ENCODE measurements around the gene PHKA2.
"Not testable (repeated sequence)": the region's sequence is repeated elsewhere in the genome, so short reads cannot be mapped to it uniquely, and the experiment has no call there.

Gene PHKA2

DNA sequence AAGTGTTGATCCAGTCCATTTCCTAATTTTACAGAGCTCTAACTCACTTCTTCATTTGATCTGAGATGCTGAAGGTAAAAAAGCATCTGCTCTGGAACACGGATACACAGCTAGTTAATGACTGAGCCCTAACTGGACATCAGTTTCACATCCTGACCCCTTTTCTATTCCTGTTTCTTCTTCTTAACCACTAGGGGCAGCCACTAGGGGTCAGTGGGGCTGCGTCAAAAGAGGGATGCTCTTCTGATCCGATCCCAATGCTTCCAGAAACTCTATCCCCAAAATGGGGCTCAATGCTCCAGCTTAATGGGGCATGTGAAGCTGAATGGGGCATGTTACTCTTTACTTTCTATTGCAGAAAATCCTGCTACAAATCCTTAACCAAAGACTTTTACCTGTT, 33.4 kb upstream of the PHKA2 start:
- TF ChIP-seq, protein P1, sequence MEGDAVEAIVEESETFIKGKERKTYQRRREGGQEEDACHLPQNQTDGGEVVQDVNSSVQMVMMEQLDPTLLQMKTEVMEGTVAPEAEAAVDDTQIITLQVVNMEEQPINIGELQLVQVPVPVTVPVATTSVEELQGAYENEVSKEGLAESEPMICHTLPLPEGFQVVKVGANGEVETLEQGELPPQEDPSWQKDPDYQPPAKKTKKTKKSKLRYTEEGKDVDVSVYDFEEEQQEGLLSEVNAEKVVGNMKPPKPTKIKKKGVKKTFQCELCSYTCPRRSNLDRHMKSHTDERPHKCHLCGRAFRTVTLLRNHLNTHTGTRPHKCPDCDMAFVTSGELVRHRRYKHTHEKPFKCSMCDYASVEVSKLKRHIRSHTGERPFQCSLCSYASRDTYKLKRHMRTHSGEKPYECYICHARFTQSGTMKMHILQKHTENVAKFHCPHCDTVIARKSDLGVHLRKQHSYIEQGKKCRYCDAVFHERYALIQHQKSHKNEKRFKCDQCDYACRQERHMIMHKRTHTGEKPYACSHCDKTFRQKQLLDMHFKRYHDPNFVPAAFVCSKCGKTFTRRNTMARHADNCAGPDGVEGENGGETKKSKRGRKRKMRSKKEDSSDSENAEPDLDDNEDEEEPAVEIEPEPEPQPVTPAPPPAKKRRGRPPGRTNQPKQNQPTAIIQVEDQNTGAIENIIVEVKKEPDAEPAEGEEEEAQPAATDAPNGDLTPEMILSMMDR (IDR thresholded peaks at IDR 0.05; ENCODE audit: low read depth, low read length), result peak; percentile 77
- DNase-seq, result peak; percentile 34
- no peak overlapping the region for H3K4me3 ChIP-seq (ENCODE audit: low read depth, low read length)
- no peaks in the 10 kb centered on the region for H3K9me3 ChIP-seq (ENCODE audit: severe bottlenecking)
- H3K27ac ChIP-seq, result no peak overlapping the region
- H3K36me3 ChIP-seq, result no peaks in the 10 kb centered on the region
- H3K27me3 ChIP-seq (ENCODE audit: insufficient read depth, low read depth, severe bottlenecking), result peaks cover 42% of the 10 kb centered on the region

DNA sequence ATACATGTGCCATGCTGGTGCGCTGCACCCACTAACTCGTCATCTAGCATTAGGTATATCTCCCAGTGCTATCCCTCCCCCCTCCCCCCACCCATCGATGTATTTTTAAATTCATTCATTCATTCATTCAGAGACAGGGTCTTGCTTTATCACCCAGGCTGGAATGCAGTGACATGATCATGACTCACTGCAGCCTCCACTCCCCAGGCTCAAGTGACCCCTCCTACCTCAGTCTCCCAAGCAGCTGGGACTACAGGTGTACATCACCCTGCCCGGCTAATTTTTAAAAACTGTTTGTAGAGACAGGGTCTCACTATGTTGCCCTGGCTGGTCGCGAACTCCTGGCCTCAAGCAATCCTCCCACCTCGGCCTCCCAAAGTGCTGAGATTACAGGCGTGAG, 32.7 kb upstream of the PHKA2 start:
- not testable (repeated sequence) for H3K27ac ChIP-seq; H3K9me3 ChIP-seq (ENCODE audit: severe bottlenecking); H3K36me3 ChIP-seq; DNase-seq; H3K4me3 ChIP-seq (ENCODE audit: low read depth, low read length)
- peaks cover 42% of the 10 kb centered on the region for H3K27me3 ChIP-seq (ENCODE audit: insufficient read depth, low read depth, severe bottlenecking)

DNA sequence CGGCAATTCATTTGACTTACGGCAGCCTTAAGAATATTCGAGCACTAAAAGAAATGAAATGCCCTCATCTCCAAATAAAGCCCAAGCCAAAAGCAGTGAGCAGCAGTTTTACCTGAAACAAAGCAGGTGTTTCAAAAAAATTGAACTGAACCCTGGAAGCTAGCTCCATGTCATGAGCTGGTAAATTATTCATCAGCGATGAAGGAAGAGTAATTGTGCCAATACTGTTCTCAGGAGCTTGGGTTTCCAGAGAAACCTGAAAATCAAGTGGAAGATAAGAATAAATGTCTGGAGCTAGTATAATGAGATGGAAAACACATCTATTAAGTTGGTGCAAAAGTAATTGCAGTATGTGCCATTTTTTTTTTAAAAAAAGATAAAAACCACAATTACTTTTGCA, 24.0 kb upstream of the PHKA2 start:
- no peak for DNase-seq

DNA sequence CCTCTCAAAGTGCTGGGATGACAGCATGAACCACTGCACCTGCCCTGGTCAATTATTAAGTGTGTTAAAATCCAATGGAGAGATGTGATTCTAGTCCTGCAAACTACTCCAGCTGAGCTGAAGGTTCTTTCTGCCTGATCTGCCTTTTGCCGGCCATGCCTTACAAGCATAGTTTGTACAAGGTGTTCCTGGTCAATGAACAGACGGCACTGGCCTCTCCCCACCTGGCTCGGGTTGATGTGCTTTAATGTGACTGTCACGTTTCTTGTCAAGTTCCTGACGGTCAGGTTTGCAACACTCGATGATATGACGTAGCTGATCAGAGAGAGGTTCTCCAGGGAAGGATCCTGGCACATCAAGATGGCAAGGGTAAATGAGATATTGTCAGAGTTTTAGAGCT, 23.1 kb upstream of the PHKA2 start:
- H3K27me3 ChIP-seq (ENCODE audit: insufficient read depth, low read depth, severe bottlenecking), result peaks cover 11% of the 10 kb centered on the region
- H3K36me3 ChIP-seq, result no peaks in the 10 kb centered on the region
- TF ChIP-seq, protein P1 (IDR thresholded peaks at IDR 0.05; ENCODE audit: low read depth, low read length), result no peak
- no peak overlapping the region for H3K4me3 ChIP-seq (ENCODE audit: low read depth, low read length)
- H3K9me3 ChIP-seq (ENCODE audit: severe bottlenecking), result no peaks in the 10 kb centered on the region
- no peak overlapping the region for H3K27ac ChIP-seq
- DNase-seq, result no peak

More for the DNA sequence above, 24.0 kb upstream of the PHKA2 start:
- H3K4me3 ChIP-seq (ENCODE audit: low read depth, low read length), result no peak overlapping the region
- TF ChIP-seq, protein P1 (IDR thresholded peaks at IDR 0.05; ENCODE audit: low read depth, low read length), result no peak
- H3K27me3 ChIP-seq (ENCODE audit: insufficient read depth, low read depth, severe bottlenecking), result peaks cover 13% of the 10 kb centered on the region
- no peaks in the 10 kb centered on the region for H3K36me3 ChIP-seq
- H3K27ac ChIP-seq, result no peak overlapping the region
- no peaks in the 10 kb centered on the region for H3K9me3 ChIP-seq (ENCODE audit: severe bottlenecking)

DNA sequence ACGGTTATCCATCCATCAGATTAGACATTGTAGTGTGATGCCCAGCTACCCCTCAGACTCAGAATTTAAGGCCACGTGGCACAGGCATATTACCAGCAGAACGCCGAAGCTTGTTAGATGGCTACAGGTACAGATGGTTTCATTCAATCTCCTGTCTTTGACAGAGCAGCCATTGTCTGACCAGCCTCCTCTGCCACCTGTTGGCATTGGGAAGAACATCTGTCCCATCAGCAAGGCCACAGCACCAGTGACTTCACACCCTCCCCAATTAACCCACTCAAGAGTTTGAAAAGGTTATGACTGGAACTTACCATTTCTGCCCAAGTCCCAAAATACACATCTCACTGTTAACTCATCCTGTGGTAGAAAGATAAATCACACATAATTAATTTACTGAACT, 22.0 kb upstream of the PHKA2 start:
- no peak for DNase-seq
- Histone ChIP-seq H3K36me3 (no peaks in the 10 kb centered on the region), H3K27me3 (ENCODE audit: insufficient read depth, low read depth, severe bottlenecking) (peaks cover 14% of the 10 kb centered on the region)

DNA sequence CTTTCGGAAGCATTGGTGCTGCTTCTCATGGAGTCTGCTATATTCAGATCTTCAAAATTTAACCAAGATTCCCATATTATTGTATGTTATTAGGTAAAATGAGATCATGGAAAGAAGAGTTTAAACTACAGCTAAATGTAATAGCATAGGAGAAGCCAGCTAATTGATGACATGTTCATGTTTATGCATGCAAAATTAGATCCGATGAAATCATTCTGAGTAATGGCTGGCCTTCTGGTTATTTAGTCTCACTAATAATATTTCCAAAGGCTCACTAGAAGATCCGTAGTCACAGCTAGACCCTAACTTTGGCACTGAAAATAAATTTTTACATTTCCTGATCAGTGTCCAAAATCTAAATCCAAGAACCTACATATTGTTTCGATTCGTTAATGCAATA, 19.8 kb upstream of the PHKA2 start:
- no peak for DNase-seq
- Histone ChIP-seq H3K9me3 (ENCODE audit: severe bottlenecking) (no peaks in the 10 kb centered on the region), H3K36me3 (no peaks in the 10 kb centered on the region), H3K27ac (no peak overlapping the region), H3K4me3 (ENCODE audit: low read depth, low read length) (no peak overlapping the region), H3K27me3 (ENCODE audit: insufficient read depth, low read depth, severe bottlenecking) (peaks cover 17% of the 10 kb centered on the region)
- TF ChIP-seq, protein P1 (IDR thresholded peaks at IDR 0.05; ENCODE audit: low read depth, low read length), result no peak

More for the DNA sequence above, 22.0 kb upstream of the PHKA2 start:
- Histone ChIP-seq H3K4me3 (ENCODE audit: low read depth, low read length) (no peak overlapping the region), H3K27ac (no peak overlapping the region), H3K9me3 (ENCODE audit: severe bottlenecking) (no peaks in the 10 kb centered on the region)
- TF ChIP-seq, protein P1 (IDR thresholded peaks at IDR 0.05; ENCODE audit: low read depth, low read length), result no peak

All from WERI-Rb-1 (cell line).